Stimulated activated naive B cell treated with anti-CD40 and anti-IgM and Interleukin-4, amounts not matched to agents 10 μg/mL and 1 μg/mL and 100 μg/mL, for 72 hours (primary cell): ENCODE results near the gene MRPS5.
A peak's percentile ranks its signal among the peaks of the same experiment; 100 is the strongest.

ENCODE experiments used
- ATAC-seq, 2 donors: fragments of 150-1000 bp; cut with Tn5 transposase; replicated peaks; 2 replicates each; pipeline ENCODE4 v1.10.0; 2021; ENCODE audit warnings: moderate library complexity in 1 of 2
- DNase-seq: peaks from one replicate; pipeline ENCODE4 v3.0.0; 2021
- H3K27ac Mint-ChIP-seq: one replicate; pipeline ENCODE4 v1.8.0; 2022; ENCODE audit warnings: mild to moderate bottlenecking, mixed read lengths
- H3K27me3 Mint-ChIP-seq, 2 donors: one replicate each; pipeline ENCODE4 v1.8.0; 2022; ENCODE audit warnings: mixed read lengths in 2 of 2
- H3K36me3 Mint-ChIP-seq, 2 donors: one replicate each; pipeline ENCODE4 v1.8.0; 2022; ENCODE audit warnings: mixed read lengths in 2 of 2, mild to moderate bottlenecking in 1 of 2
- H3K4me1 Mint-ChIP-seq, 2 donors: one replicate each; pipeline ENCODE4 v1.8.0; 2022; ENCODE audit warnings: mixed read lengths in 2 of 2, mild to moderate bottlenecking in 1 of 2
- H3K4me3 Mint-ChIP-seq, 2 donors: one replicate each; pipeline ENCODE4 v1.8.0; 2022; ENCODE audit warnings: mild to moderate bottlenecking in 2 of 2, mixed read lengths in 2 of 2, moderate library complexity in 1 of 2
- H3K9me3 Mint-ChIP-seq, 2 donors: one replicate each; pipeline ENCODE4 v1.8.0; 2022; ENCODE audit warnings: mixed read lengths in 2 of 2, mild to moderate bottlenecking in 1 of 2

The MRPS5 gene

GRCh38 chr2:95060446-95061118 lies 61.0 kb downstream of the MRPS5 start:
- H3K4me1 Mint-ChIP-seq: peaks cover 10 to 19% of the 10 kb centered on the region in 2 donors
- no peaks in the 10 kb centered on the region for H3K9me3 Mint-ChIP-seq
- no peak overlapping the region for H3K27ac Mint-ChIP-seq
- DNase-seq (no peak), ATAC-seq (no peak)
- H3K4me3 Mint-ChIP-seq: no peak overlapping the region
- H3K36me3 Mint-ChIP-seq: no peaks in the 10 kb centered on the region
- peaks cover 13 to 21% of the 10 kb centered on the region in 2 donors for H3K27me3 Mint-ChIP-seq

GRCh38 chr2:95059656-95060370 lies 61.8 kb downstream of the MRPS5 start:
- H3K4me3 Mint-ChIP-seq: no peak overlapping the region
- DNase-seq (no peak), ATAC-seq (no peak)
- H3K27ac Mint-ChIP-seq: no peak overlapping the region
- H3K4me1 Mint-ChIP-seq: peaks cover 10 to 19% of the 10 kb centered on the region in 2 donors
- H3K27me3 Mint-ChIP-seq: peaks cover 13 to 21% of the 10 kb centered on the region in 2 donors
- H3K9me3 Mint-ChIP-seq: no peaks in the 10 kb centered on the region
- H3K36me3 Mint-ChIP-seq: no peaks in the 10 kb centered on the region

GRCh38 chr2:95058989-95059641 lies 62.5 kb downstream of the MRPS5 start:
- Mint-ChIP-seq H3K36me3 (no peaks in the 10 kb centered on the region), H3K4me3 (no peak overlapping the region), H3K4me1 (peaks cover 10 to 23% of the 10 kb centered on the region in 2 donors), H3K27me3 (peaks cover 13 to 22% of the 10 kb centered on the region in 2 donors), H3K9me3 (no peaks in the 10 kb centered on the region), H3K27ac (no peak overlapping the region)
- DNase-seq (no peak), ATAC-seq (no peak)

- Mint-ChIP-seq H3K27ac (no peak overlapping the region), H3K4me1 (peaks cover 10 to 22% of the 10 kb centered on the region in 2 donors)
These were observed 63.1 kb downstream of the MRPS5 start for GRCh38 chr2:95058466-95058988.

GRCh38 chr2:95057535-95058370 lies 63.9 kb downstream of the MRPS5 start:
- Mint-ChIP-seq H3K36me3 (no peaks in the 10 kb centered on the region), H3K4me3 (no peak overlapping the region), H3K9me3 (no peaks in the 10 kb centered on the region), H3K27ac (no peak overlapping the region), H3K4me1 (peaks cover 9 to 18% of the 10 kb centered on the region in 2 donors), H3K27me3 (peaks cover 16 to 18% of the 10 kb centered on the region in 2 donors)
- ATAC-seq (no peak), DNase-seq (no peak)

More at GRCh38 chr2:95058466-95058988, 63.1 kb downstream of the MRPS5 start:
- no peak for ATAC-seq
- H3K36me3 Mint-ChIP-seq: no peaks in the 10 kb centered on the region
- H3K9me3 Mint-ChIP-seq: no peaks in the 10 kb centered on the region
- H3K4me3 Mint-ChIP-seq: no peak overlapping the region
- H3K27me3 Mint-ChIP-seq: peaks cover 15 to 18% of the 10 kb centered on the region in 2 donors
- DNase-seq: no peak

GRCh38 chr2:95056461-95057459 lies 64.8 kb downstream of the MRPS5 start:
- H3K4me1 Mint-ChIP-seq: peaks cover 3 to 12% of the 10 kb centered on the region in 2 donors
- DNase-seq (no peak), ATAC-seq (no peak)
- no peak overlapping the region for H3K4me3 Mint-ChIP-seq
- H3K36me3 Mint-ChIP-seq: no peaks in the 10 kb centered on the region
- no peaks in the 10 kb centered on the region for H3K9me3 Mint-ChIP-seq
- no peak overlapping the region for H3K27ac Mint-ChIP-seq
- H3K27me3 Mint-ChIP-seq: peaks cover 12 to 18% of the 10 kb centered on the region in 2 donors

GRCh38 chr2:95056044-95056443 lies 65.6 kb downstream of the MRPS5 start:
- H3K9me3 Mint-ChIP-seq: no peaks in the 10 kb centered on the region
- peaks cover 12 to 22% of the 10 kb centered on the region in 2 donors for H3K27me3 Mint-ChIP-seq
- peaks cover 3 to 12% of the 10 kb centered on the region in 2 donors for H3K4me1 Mint-ChIP-seq
- DNase-seq (no peak), ATAC-seq (no peak)
- no peaks in the 10 kb centered on the region for H3K36me3 Mint-ChIP-seq
- no peak overlapping the region for H3K27ac Mint-ChIP-seq
- no peak overlapping the region for H3K4me3 Mint-ChIP-seq

GRCh38 chr2:95055262-95055661 lies 66.3 kb downstream of the MRPS5 start:
- Mint-ChIP-seq H3K36me3 (no peaks in the 10 kb centered on the region), H3K27ac (no peak overlapping the region), H3K4me1 (peaks cover 3 to 12% of the 10 kb centered on the region in 2 donors), H3K4me3 (no peak overlapping the region), H3K9me3 (no peaks in the 10 kb centered on the region), H3K27me3 (peaks cover 13 to 29% of the 10 kb centered on the region in 2 donors)
- ATAC-seq (no peak), DNase-seq (no peak)

- Mint-ChIP-seq H3K4me3 (no peak overlapping the region), H3K27ac (no peak overlapping the region), H3K4me1 (peaks cover 3 to 12% of the 10 kb centered on the region in 2 donors), H3K27me3 (peaks cover 10 to 33% of the 10 kb centered on the region in 2 donors), H3K36me3 (no peaks in the 10 kb centered on the region), H3K9me3 (no peaks in the 10 kb centered on the region)
- no peak for ATAC-seq
- DNase-seq: no peak
These were observed 67.6 kb downstream of the MRPS5 start for GRCh38 chr2:95054016-95054415.

- ATAC-seq: peak in 1 of 2 donors; percentile 19
- H3K4me3 Mint-ChIP-seq: no peak overlapping the region
- DNase-seq: no peak
- H3K27ac Mint-ChIP-seq: no peak overlapping the region
- no peaks in the 10 kb centered on the region for H3K36me3 Mint-ChIP-seq
- H3K27me3 Mint-ChIP-seq: peaks cover 9 to 35% of the 10 kb centered on the region in 2 donors
- peaks cover 3 to 12% of the 10 kb centered on the region in 2 donors for H3K4me1 Mint-ChIP-seq
- no peaks in the 10 kb centered on the region for H3K9me3 Mint-ChIP-seq
These were observed 68.1 kb downstream of the MRPS5 start for GRCh38 chr2:95053543-95053942.

GRCh38 chr2:95052804-95053479 lies 68.7 kb downstream of the MRPS5 start:
- ATAC-seq (no peak), DNase-seq (no peak)
- H3K4me3 Mint-ChIP-seq: no peak overlapping the region
- H3K4me1 Mint-ChIP-seq: peaks cover 3 to 12% of the 10 kb centered on the region in 2 donors
- H3K36me3 Mint-ChIP-seq: no peaks in the 10 kb centered on the region
- peaks cover 9 to 41% of the 10 kb centered on the region in 2 donors for H3K27me3 Mint-ChIP-seq
- H3K27ac Mint-ChIP-seq: no peak overlapping the region
- H3K9me3 Mint-ChIP-seq: no peaks in the 10 kb centered on the region

- H3K4me3 Mint-ChIP-seq: no peak overlapping the region
- DNase-seq (no peak), ATAC-seq (no peak)
- H3K27ac Mint-ChIP-seq: no peak overlapping the region
- H3K27me3 Mint-ChIP-seq: peaks cover 9 to 44% of the 10 kb centered on the region in 2 donors
- H3K9me3 Mint-ChIP-seq: no peaks in the 10 kb centered on the region
- no peaks in the 10 kb centered on the region for H3K36me3 Mint-ChIP-seq
- H3K4me1 Mint-ChIP-seq: peaks cover 3 to 12% of the 10 kb centered on the region in 2 donors
These were observed 69.3 kb downstream of the MRPS5 start for GRCh38 chr2:95052307-95052706.
